CD4-positive, CD25-positive, alpha-beta regulatory T cell (primary cell): Measurements from ENCODE around the gene SCYGR5. TPM values are rescaled to one million over a fixed set of nuclear protein-coding genes. Genes with fewer than 3 reads are reported as not detected.
"Not testable (repeated sequence)": the region's sequence is repeated elsewhere in the genome, so short reads cannot be mapped to it uniquely, and the experiment has no call there.

Experiments used
- ATAC-seq, 2 donors: fragments of 150-1000 bp; cut with Tn5 transposase; one replicate each; pipeline ENCODE4 v1.10.0; 2021; ENCODE audit warnings: low read depth in 2 of 2, moderate number of reproducible peaks in 2 of 2, moderate library complexity in 1 of 2
- DNase-seq, 3 donors: peaks; one replicate each; pipeline versions ENCODE4 v3.0.0 to v3.0.0-alpha.2; 2012 to 2022; ENCODE audit warnings: mixed read lengths in 1 of 3
- H3K27ac ChIP-seq: one replicate; pipeline ENCODE4 v1.7.0; 2013; ENCODE audit warnings: mild to moderate bottlenecking, low read length; ENCODE audit not compliant: insufficient read depth, poor library complexity, severe bottlenecking
- H3K27me3 ChIP-seq: one replicate; pipeline ENCODE4 v1.7.0; 2013; ENCODE audit warnings: low read length; ENCODE audit not compliant: control insufficient read depth, insufficient read depth
- H3K36me3 ChIP-seq: one replicate; pipeline ENCODE4 v1.7.0; 2013; ENCODE audit warnings: mild to moderate bottlenecking, low read length, moderate library complexity; ENCODE audit not compliant: control insufficient read depth, insufficient read depth
- H3K4me1 ChIP-seq: 2 replicates; pipeline ENCODE4 v1.7.0; 2013; ENCODE audit warnings: mild to moderate bottlenecking, low read length; ENCODE audit not compliant: insufficient read depth, control insufficient read depth, poor library complexity, severe bottlenecking
- H3K4me3 ChIP-seq: one replicate; pipeline ENCODE4 v1.7.0; 2013; ENCODE audit warnings: low read depth, mild to moderate bottlenecking, low read length, moderate library complexity
- H3K9me3 ChIP-seq, 2 experiments: 1 replicate in 1 of 2; 2 replicates in 1 of 2; pipeline ENCODE4 v1.7.0; 2013; ENCODE audit warnings: low read length in 2 of 2, mild to moderate bottlenecking in 1 of 2, moderate library complexity in 1 of 2; ENCODE audit not compliant: control insufficient read depth in 2 of 2
- H3K27ac Mint-ChIP-seq, 3 donors: one replicate each; pipeline ENCODE4 v1.8.0; 2020 to 2022; ENCODE audit warnings: mild to moderate bottlenecking in 3 of 3, mixed read lengths in 3 of 3, moderate library complexity in 2 of 3
- H3K27me3 Mint-ChIP-seq: one replicate; pipeline ENCODE4 v1.8.0; 2022; ENCODE audit warnings: mild to moderate bottlenecking, mixed read lengths
- H3K36me3 Mint-ChIP-seq: one replicate; pipeline ENCODE4 v1.8.0; 2020; ENCODE audit warnings: mixed read lengths
- H3K4me1 Mint-ChIP-seq, 4 donors: one replicate each; pipeline ENCODE4 v1.8.0; 2020 to 2022; ENCODE audit warnings: mixed read lengths in 4 of 4, mild to moderate bottlenecking in 1 of 4
- H3K4me3 Mint-ChIP-seq, 4 donors: one replicate each; pipeline ENCODE4 v1.8.0; 2020 to 2022; ENCODE audit warnings: mild to moderate bottlenecking in 4 of 4, mixed read lengths in 4 of 4, moderate library complexity in 3 of 4
- H3K9me3 Mint-ChIP-seq, 7 donors: one replicate each; pipeline ENCODE4 v1.8.0; 2020 to 2022; ENCODE audit warnings: mixed read lengths in 7 of 7, mild to moderate bottlenecking in 3 of 7, moderate library complexity in 2 of 7
- polyA plus RNA-seq, 4 donors: library from polyadenylated mRNA; unstranded; fragments of 300-500 nt; fragmentation: Illumina TruSeq; gene quantifications; one replicate each; pipeline ENCODE4 v1.2.3, GENCODE V29; 2021
- total RNA-seq: library from RNA; stranded (reverse); gene quantifications from one replicate; pipeline ENCODE4 v1.2.3, GENCODE V29; 2022

Gene SCYGR5, protein sequence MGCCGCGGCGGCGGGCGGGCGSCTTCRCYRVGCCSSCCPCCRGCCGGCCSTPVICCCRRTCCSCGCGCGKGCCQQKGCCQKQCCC
- total RNA-seq (not detected), polyA plus RNA-seq (not detected)

DNA sequence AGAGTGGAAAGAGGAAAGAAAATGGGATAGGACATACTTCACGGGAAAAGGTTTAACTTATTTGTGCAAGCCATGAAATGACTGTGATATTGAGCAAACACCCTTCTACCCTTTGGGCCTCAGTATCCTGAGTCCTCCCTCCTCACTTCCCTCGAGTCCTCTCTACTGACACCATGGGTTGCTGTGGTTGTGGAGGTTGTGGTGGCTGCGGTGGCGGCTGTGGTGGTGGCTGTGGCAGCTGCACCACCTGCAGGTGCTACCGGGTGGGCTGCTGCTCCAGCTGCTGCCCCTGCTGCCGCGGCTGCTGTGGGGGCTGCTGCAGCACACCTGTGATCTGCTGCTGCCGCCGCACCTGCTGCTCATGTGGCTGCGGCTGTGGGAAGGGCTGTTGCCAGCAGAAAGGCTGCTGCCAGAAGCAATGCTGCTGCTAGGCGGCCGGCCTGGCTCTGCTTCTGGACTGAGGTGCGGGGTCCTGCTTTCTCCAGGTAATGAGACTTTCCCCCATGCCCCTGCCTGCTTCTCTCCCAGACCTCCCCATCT is at the start of gene SCYGR5:
Gene SCYGR5 (plus strand): TSS at position 174 of the 540 bp plus-strand sequence. CDS start 0 bp downstream, at position 174.
- H3K4me1 ChIP-seq, DNase-seq, H3K4me3 ChIP-seq, H3K27ac ChIP-seq, H3K27ac Mint-ChIP-seq, H3K36me3 ChIP-seq, H3K27me3 ChIP-seq, H3K4me1 Mint-ChIP-seq, H3K36me3 Mint-ChIP-seq, ATAC-seq, H3K9me3 Mint-ChIP-seq, H3K4me3 Mint-ChIP-seq, H3K9me3 ChIP-seq: not testable (repeated sequence)
- H3K27me3 Mint-ChIP-seq, result peaks cover 13% of the 10 kb centered on the region

DNA sequence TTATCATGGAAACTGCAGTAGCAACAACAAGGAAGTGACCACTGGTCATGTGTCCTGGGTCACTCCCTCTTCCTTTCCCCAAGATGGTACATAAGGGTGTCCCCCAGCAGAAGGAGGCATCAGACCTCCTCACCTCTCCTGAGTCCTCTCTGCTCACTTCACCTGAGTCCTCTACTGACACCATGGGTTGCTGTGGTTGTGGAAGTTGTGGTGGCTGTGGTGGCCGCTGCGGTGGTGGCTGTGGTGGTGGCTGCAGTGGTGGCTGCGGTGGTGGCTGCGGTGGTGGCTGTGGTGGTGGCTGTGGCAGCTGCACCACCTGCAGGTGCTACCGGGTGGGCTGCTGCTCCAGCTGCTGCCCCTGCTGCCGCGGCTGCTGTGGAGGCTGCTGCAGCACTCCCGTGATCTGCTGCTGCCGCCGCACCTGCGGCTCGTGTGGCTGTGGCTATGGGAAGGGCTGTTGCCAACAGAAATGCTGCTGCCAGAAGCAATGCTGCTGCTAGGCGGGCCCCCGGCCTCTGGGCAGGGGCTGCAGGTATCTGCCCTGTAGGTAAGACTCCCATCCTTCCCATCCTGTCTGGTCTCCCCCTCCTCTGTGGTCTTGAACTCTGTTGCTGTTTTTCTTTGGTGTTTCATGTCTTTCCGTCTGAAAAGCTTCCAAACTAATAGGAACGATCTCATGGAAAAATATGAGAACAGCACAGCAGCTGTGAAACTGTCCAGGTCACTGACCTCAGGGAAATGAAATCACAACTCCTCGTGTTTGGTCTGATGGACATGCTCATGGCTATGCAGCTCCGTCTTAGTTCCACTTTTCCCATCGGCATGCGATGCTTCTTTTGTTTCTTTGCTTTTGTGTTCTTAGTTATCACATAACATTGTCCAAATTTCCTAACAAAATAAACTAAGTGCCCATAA is 49.0 kb upstream of the SCYGR5 start, which contains the start of gene SCYGR4:
Gene SCYGR4 (plus strand): TSS at position 183 of the 915 bp plus-strand sequence. CDS start 0 bp downstream, at position 183.
- H3K9me3 ChIP-seq, result no peaks in the 10 kb centered on the region
- no peak for ATAC-seq
- H3K4me1 Mint-ChIP-seq, result no peaks in the 10 kb centered on the region
- no peak within 1 kb of the TSS for H3K27ac ChIP-seq
- H3K27me3 Mint-ChIP-seq, result peaks cover 12% of the 10 kb centered on the region
- H3K36me3 Mint-ChIP-seq, result no peaks in the 10 kb centered on the region
- peaks cover 0 to 1% (median 0%) of the 10 kb centered on the region in 7 donors for H3K9me3 Mint-ChIP-seq
- no peaks in the 10 kb centered on the region for H3K27me3 ChIP-seq
- H3K27ac Mint-ChIP-seq, result no peak within 1 kb of the TSS
- no peaks in the 10 kb centered on the region for H3K36me3 ChIP-seq
- H3K4me1 ChIP-seq, result no peaks in the 10 kb centered on the region
- H3K4me3 Mint-ChIP-seq, result no peak within 1 kb of the TSS
- no peak for DNase-seq
- no peak within 1 kb of the TSS for H3K4me3 ChIP-seq

DNA sequence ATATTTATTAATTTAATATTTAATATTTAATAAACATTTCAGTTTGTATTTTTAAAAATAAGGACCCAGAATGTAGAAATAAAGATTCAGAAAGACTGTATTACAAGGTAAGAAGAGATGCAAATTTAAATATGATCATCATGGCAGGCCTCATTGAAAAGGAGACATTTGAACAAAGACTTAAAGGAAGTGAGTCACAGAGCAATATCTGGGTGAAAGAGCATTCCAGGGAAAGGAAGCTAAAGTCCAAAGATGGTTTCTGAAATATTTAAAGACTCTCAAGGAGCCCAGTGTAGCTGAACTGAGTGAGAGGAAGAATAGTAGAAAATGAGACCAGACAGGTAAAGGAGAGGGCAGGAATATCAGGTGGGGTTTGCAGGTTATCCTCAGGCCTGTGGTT is 43.4 kb upstream of the SCYGR5 start:
- Mint-ChIP-seq H3K4me1 (no peaks in the 10 kb centered on the region), H3K36me3 (no peaks in the 10 kb centered on the region), H3K27me3 (peaks cover 19% of the 10 kb centered on the region), H3K9me3 (peaks cover 0 to under 1% (median 0%) of the 10 kb centered on the region in 7 donors), H3K4me3 (no peak overlapping the region), H3K27ac (no peak overlapping the region)
- Histone ChIP-seq H3K4me3 (no peak overlapping the region), H3K27me3 (peaks cover 3% of the 10 kb centered on the region), H3K27ac (no peak overlapping the region), H3K9me3 (no peaks in the 10 kb centered on the region), H3K4me1 (no peaks in the 10 kb centered on the region), H3K36me3 (no peaks in the 10 kb centered on the region)
- DNase-seq (no peak), ATAC-seq (no peak)

DNA sequence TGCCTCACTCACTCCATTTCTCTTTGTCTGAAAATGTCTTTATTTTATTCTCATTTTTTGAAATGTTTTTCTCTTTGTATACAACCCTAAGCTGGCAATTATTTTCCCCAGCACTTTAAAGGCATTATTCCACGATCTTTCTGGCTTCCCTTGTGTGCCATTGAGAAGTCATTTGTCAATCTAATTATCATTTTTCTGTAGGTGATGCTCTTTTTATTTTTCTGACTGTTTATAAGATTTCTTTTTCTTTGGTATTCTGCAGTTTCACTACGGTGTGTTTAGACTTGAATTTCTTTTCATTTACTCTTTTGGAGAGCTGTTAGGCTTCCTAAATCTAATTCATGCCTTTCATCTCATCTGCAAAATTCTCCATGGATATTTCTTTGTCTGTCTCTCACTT is 41.2 kb upstream of the SCYGR5 start:
- H3K27ac Mint-ChIP-seq, result no peak overlapping the region
- H3K36me3 Mint-ChIP-seq, result no peaks in the 10 kb centered on the region

DNA sequence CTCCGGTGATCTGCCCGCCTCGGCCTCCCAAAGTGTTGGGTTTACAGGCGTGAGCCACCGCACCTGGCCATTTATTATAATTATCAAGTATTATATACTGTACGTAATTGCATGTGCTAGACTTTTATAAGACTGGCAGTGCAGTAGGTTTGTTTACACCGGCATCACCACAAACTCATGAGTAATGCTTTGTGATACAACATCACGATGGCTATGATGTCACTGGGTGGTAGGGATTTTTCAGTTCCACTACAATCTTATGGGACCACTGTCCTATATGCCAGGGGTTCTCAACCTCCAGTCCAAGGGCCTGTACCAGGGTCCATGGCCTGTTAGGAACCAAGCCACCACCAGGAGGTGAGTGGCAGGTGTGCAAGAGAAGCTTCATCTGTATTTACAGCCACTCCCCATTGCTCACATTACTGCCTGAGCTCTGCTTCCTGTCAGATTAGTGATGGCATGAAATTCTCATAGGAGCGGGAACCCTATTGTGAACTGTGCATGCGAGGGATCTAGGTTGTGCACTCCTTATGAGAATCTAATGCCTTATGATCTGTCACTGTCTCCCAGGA is 39.9 kb upstream of the SCYGR5 start:
- ATAC-seq (no peak), DNase-seq (no peak)
- H3K9me3 ChIP-seq, result no peaks in the 10 kb centered on the region
- H3K4me3 ChIP-seq, result no peak overlapping the region
- H3K36me3 ChIP-seq, result no peaks in the 10 kb centered on the region
- H3K27ac Mint-ChIP-seq, result no peak overlapping the region
- H3K36me3 Mint-ChIP-seq, result no peaks in the 10 kb centered on the region
- H3K4me1 Mint-ChIP-seq, result no peaks in the 10 kb centered on the region
- no peaks in the 10 kb centered on the region for H3K9me3 Mint-ChIP-seq
- no peaks in the 10 kb centered on the region for H3K4me1 ChIP-seq
- H3K27me3 Mint-ChIP-seq, result peaks cover 30% of the 10 kb centered on the region
- peaks cover 10% of the 10 kb centered on the region for H3K27me3 ChIP-seq
- H3K27ac ChIP-seq, result no peak overlapping the region
- H3K4me3 Mint-ChIP-seq, result no peak overlapping the region

More for the DNA sequence above, 41.2 kb upstream of the SCYGR5 start:
- Histone ChIP-seq H3K36me3 (no peaks in the 10 kb centered on the region), H3K9me3 (no peaks in the 10 kb centered on the region), H3K4me1 (no peaks in the 10 kb centered on the region), H3K27ac (no peak overlapping the region), H3K4me3 (no peak overlapping the region), H3K27me3 (peaks cover 6% of the 10 kb centered on the region)
- Mint-ChIP-seq H3K27me3 (peaks cover 22% of the 10 kb centered on the region), H3K9me3 (no peaks in the 10 kb centered on the region), H3K4me3 (no peak overlapping the region), H3K4me1 (no peaks in the 10 kb centered on the region)
- ATAC-seq, result no peak
- DNase-seq, result no peak

DNA sequence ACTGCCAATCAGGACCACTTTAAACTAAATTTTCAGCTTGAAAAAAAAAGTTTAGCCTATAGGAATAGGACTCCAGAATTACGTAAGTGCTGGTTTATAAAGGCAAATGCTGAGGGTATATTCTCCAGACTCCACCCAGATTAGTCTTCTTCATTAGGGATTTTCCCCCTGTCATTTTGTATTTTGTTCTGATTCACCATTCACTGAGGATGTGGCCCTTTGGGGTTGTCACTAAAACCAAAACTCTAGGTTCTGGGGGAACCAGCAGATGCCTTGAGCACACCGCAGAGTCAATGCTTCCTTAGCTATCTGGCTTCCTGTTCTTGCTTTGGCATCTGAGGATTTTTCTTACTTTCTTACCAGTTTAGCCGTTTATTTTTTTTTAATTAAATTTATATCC is 38.8 kb upstream of the SCYGR5 start:
- Mint-ChIP-seq H3K36me3 (no peaks in the 10 kb centered on the region), H3K4me3 (no peak overlapping the region), H3K4me1 (no peaks in the 10 kb centered on the region), H3K27me3 (peaks cover 32% of the 10 kb centered on the region), H3K9me3 (no peaks in the 10 kb centered on the region), H3K27ac (no peak overlapping the region)
- Histone ChIP-seq H3K36me3 (no peaks in the 10 kb centered on the region), H3K27ac (no peak overlapping the region), H3K4me3 (no peak overlapping the region), H3K4me1 (no peaks in the 10 kb centered on the region), H3K9me3 (no peaks in the 10 kb centered on the region), H3K27me3 (peaks cover 10% of the 10 kb centered on the region)
- no peak for DNase-seq
- ATAC-seq, result no peak

DNA sequence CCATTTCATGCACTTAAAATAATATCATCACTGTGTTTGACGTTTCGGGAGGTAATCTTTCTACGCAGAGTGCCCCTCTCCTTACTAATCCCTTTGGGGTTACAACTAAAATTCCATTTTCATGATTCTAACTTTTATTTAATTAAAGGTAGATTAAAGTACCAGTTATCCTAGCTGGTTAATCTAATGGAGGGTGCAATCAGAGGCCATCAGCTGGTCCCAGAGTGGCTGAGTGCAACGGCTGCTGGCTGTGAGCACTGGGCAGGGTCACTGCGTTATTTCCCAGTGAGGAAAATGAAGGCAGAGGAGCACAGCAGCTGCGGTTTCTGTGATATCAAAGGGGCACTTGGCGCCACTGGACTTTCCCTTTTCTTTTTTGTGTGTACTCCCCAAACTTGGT is 37.2 kb upstream of the SCYGR5 start:
- H3K9me3 Mint-ChIP-seq, result no peaks in the 10 kb centered on the region
- Histone ChIP-seq H3K36me3 (no peaks in the 10 kb centered on the region), H3K27me3 (peaks cover 10% of the 10 kb centered on the region), H3K27ac (no peak overlapping the region), H3K4me1 (no peaks in the 10 kb centered on the region), H3K9me3 (no peaks in the 10 kb centered on the region), H3K4me3 (no peak overlapping the region)
- DNase-seq (no peak), ATAC-seq (no peak)
- H3K4me3 Mint-ChIP-seq, result no peak overlapping the region
- H3K4me1 Mint-ChIP-seq, result no peaks in the 10 kb centered on the region
- H3K27ac Mint-ChIP-seq, result no peak overlapping the region
- no peaks in the 10 kb centered on the region for H3K36me3 Mint-ChIP-seq
- peaks cover 32% of the 10 kb centered on the region for H3K27me3 Mint-ChIP-seq
